Upper lobe of left lung (tissue), 4 donors: Measurements from ENCODE around the gene PXN.

Source experiments
- POLR2A ChIP-seq, 4 donors: fragments of 450-650 bp; IDR thresholded peaks; one replicate each; pipeline ENCODE4 v1.5.1; 2016 to 2017; ENCODE audit warnings: antibody characterized with exemption in 4 of 4, mild to moderate bottlenecking in 2 of 4
- TF ChIP-seq, protein P1 (sequence below), 6 experiments: fragments of 450-650 bp in 4 of 6; fragments of 200-600 bp in 2 of 6; sonication (generic) in 2 of 6; IDR thresholded peaks; one replicate each; pipeline ENCODE4 v1.5.1; 2016 to 2019; ENCODE audit warnings: antibody characterized with exemption in 6 of 6

DNA sequence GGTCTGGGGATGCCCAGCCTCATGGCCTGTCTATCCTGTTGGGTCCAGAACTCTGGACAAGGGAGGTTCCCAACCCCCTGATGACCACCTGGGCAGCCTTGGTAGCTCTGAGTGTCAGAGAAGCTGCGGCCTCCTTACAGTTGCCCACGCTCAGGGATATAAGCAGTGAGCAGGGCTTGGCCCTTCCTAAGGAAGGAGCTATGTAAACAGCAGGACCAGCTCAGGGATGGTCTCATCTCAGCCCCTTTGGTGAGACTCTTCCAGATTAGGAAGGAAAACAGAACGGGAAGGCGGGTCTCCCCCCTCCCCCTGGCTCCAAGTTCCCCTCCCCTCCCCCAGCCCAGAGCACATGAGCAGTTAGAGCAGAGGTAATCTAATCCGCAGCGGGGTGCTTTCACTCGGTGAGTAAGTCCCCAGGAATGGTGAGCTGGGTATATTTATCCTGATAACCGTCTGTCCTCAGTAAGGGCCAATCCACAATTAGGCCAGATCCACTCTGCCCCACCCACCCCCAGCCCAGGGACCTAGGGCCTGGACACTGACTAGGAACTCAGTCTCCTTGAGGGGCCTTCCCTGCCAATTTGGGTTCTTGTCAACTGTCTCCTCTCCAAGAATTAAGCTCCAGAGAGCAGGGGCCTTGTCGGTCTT is 35.1 kb downstream of the PXN start:
- TF ChIP-seq, protein P1, sequence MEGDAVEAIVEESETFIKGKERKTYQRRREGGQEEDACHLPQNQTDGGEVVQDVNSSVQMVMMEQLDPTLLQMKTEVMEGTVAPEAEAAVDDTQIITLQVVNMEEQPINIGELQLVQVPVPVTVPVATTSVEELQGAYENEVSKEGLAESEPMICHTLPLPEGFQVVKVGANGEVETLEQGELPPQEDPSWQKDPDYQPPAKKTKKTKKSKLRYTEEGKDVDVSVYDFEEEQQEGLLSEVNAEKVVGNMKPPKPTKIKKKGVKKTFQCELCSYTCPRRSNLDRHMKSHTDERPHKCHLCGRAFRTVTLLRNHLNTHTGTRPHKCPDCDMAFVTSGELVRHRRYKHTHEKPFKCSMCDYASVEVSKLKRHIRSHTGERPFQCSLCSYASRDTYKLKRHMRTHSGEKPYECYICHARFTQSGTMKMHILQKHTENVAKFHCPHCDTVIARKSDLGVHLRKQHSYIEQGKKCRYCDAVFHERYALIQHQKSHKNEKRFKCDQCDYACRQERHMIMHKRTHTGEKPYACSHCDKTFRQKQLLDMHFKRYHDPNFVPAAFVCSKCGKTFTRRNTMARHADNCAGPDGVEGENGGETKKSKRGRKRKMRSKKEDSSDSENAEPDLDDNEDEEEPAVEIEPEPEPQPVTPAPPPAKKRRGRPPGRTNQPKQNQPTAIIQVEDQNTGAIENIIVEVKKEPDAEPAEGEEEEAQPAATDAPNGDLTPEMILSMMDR (IDR thresholded peaks at IDR 0.05) = no peak
- TF ChIP-seq POLR2A (IDR thresholded peaks at IDR 0.05) = no peak
